Subcutaneous abdominal adipose tissue (tissue), 5 donors: Measurements from ENCODE around the gene HAPLN2.

ENCODE experiments used
- H3K27ac ChIP-seq: one replicate; pipeline ENCODE4 v1.7.0; 2013; ENCODE audit warnings: low read depth, mild to moderate bottlenecking, inconsistent platforms, low read length, moderate library complexity
- H3K27me3 ChIP-seq, 5 donors: one replicate each; pipeline ENCODE4 v1.7.0; 2013; ENCODE audit warnings: low read length in 5 of 5, inconsistent platforms in 1 of 5; ENCODE audit not compliant: control insufficient read depth in 5 of 5, insufficient read depth in 4 of 5
- H3K36me3 ChIP-seq, 5 donors: one replicate each; pipeline ENCODE4 v1.7.0; 2013; ENCODE audit warnings: low read length in 5 of 5; ENCODE audit not compliant: control insufficient read depth in 5 of 5, insufficient read depth in 5 of 5
- H3K4me1 ChIP-seq, 5 donors: one replicate each; pipeline ENCODE4 v1.7.0; 2013; ENCODE audit warnings: low read length in 5 of 5, mild to moderate bottlenecking in 3 of 5, moderate library complexity in 1 of 5; ENCODE audit not compliant: control insufficient read depth in 5 of 5, insufficient read depth in 5 of 5
- H3K4me3 ChIP-seq, 5 donors: one replicate each; pipeline ENCODE4 v1.7.0; 2013; ENCODE audit warnings: low read length in 5 of 5, low read depth in 1 of 5
- H3K9ac ChIP-seq, 5 donors: one replicate each; pipeline ENCODE4 v1.7.0; 2013; ENCODE audit warnings: low read length in 5 of 5, mild to moderate bottlenecking in 4 of 5, moderate library complexity in 3 of 5
- H3K9me3 ChIP-seq, 5 donors: one replicate each; pipeline ENCODE4 v1.7.0; 2013; ENCODE audit warnings: low read length in 5 of 5; ENCODE audit not compliant: control insufficient read depth in 5 of 5
- donor health status: healthy.
- donor health status: healthy.
- donor health status: healthy.
- donor health status: healthy.
- donor health status: healthy.

Gene HAPLN2

DNA sequence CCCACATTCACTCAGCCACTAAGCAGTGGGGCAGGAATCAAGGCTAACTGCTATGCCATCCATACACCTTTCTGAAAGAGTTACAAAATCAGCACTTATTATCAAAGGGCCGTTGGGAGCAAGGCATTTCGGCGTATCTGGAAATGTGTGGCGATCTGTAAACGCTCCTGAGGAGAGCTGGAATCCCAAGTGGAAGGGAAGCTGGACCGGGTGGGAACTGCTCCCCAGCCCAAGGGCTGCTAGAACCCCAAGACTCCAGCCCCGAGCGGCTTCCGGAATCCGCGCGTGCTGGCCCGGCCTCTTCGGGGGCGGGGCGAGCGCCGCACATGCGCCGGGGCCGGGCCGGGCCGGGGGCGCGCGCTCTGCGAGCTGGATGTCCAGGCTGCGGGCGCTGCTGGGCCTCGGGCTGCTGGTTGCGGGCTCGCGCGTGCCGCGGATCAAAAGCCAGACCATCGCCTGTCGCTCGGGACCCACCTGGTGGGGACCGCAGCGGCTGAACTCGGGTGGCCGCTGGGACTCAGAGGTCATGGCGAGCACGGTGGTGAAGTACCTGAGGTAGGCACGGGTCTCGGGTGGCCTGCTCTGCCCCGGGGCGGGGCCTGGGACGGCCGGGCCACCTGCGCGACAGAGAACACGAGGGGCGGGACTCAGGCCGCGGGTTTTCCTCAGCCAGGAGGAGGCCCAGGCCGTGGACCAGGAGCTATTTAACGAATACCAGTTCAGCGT is 27.6 kb upstream of the HAPLN2 start, which contains the start of gene NAXE:
Gene NAXE, plus strand, starts transcription at position 345 of the 726 bp plus-strand sequence. Its CDS starts 29 bp downstream, at position 374.
- H3K9ac ChIP-seq, result peak within 1 kb of the TSS; percentile 70 to 96 (median 92)
- peaks cover 5 to 37% (median 31%) of the 10 kb centered on the region in 5 donors for H3K36me3 ChIP-seq
- H3K27me3 ChIP-seq, result no peaks in the 10 kb centered on the region
- H3K4me1 ChIP-seq, result peaks cover 2 to 17% (median 14%) of the 10 kb centered on the region in 5 donors
- H3K9me3 ChIP-seq, result no peaks in the 10 kb centered on the region
- peak within 1 kb of the TSS; percentile 61 for H3K27ac ChIP-seq
- H3K4me3 ChIP-seq, result peak within 1 kb of the TSS; percentile 64 to 94 (median 83)

DNA sequence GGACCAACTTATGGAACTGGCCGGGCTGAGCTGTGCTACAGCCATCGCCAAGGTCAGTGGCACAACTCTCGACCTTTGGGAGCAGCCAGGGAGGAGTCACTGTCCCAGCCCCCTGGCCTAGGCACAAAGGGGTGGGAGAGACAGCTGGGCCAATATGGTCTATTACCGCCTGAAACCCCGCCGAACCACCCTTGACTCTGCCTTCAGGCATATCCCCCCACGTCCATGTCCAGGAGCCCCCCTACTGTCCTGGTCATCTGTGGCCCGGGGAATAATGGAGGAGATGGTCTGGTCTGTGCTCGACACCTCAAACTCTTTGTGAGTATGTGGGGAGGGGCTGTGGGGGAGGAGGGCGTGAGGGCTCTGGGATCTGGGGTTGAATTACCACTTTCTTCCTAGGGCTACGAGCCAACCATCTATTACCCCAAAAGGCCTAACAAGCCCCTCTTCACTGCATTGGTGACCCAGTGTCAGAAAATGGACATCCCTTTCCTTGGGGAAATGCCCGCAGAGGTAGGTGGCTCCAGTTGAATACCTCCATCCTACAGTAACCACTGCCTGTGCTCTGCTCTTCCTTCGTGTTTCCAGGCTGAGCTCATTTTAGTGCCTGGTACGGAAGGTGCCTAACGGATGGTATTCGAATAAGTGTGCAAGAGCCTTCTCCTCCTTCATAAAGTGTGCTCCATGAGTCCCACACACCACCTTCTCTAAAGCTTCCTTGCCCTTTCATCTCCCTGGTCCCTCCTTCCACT is 26.9 kb upstream of the HAPLN2 start:
- H3K9ac ChIP-seq, result peak overlapping the region; percentile 70 to 96 (median 92)
- H3K27ac ChIP-seq, result no peak overlapping the region
- H3K9me3 ChIP-seq, result no peaks in the 10 kb centered on the region
- no peaks in the 10 kb centered on the region for H3K27me3 ChIP-seq
- peak overlapping the region; percentile 64 to 94 (median 83) for H3K4me3 ChIP-seq
- peaks cover 2 to 17% (median 14%) of the 10 kb centered on the region in 5 donors for H3K4me1 ChIP-seq
- peaks cover 12 to 44% (median 39%) of the 10 kb centered on the region in 5 donors for H3K36me3 ChIP-seq

DNA sequence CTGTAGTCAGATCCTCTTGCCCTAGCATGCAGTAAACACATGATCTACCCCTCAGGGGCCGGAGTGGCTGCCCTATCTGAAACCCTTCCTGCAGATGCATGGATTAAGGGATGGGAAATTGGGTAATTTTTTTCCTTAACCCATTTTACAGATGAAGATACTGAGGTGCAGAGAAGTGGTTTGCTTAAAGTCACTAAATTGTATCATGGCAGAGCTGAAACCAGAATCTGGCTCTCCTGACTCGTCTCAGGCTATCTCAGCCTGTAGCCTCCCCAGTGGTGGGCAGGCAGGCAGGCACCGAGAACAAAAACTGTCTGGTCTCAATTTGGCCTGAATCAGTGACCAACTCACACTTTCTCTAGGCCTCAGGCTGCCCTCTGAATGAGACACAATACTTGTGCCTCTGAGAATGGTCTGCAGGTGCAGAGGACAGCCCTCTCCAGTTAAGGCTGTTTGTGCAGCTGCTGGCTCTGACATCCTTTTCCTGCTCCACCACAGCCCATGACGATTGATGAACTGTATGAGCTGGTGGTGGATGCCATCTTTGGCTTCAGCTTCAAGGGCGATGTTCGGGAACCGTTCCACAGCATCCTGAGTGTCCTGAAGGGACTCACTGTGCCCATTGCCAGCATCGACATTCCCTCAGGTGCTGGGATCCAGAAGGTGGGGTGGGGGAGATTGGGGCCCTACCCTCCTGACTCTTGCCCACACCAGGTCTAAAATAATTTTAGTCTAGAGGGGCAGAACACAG is 26.1 kb upstream of the HAPLN2 start:
- no peak overlapping the region for H3K9ac ChIP-seq
- no peak overlapping the region for H3K27ac ChIP-seq
- peaks cover 14 to 52% (median 42%) of the 10 kb centered on the region in 5 donors for H3K36me3 ChIP-seq

DNA sequence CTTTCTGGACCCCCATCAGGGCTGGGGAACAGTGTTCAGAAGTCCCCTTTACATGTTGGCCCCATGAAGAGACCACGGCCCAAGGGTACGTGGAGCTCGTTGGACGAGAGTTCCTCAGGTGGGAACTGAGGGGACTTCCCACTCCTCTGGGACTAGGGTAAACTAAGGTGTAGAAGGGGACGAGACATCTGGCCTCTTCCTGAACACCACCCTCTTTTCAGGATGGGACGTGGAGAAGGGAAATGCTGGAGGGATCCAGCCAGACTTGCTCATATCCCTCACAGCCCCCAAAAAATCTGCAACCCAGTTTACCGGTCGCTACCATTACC is 25.6 kb upstream of the HAPLN2 start:
- H3K4me1 ChIP-seq, result peaks cover 2 to 17% (median 14%) of the 10 kb centered on the region in 5 donors
- no peaks in the 10 kb centered on the region for H3K27me3 ChIP-seq
- H3K4me3 ChIP-seq, result no peak overlapping the region
- H3K27ac ChIP-seq, result no peak overlapping the region
- H3K9me3 ChIP-seq, result no peaks in the 10 kb centered on the region
- peaks cover 14 to 57% (median 45%) of the 10 kb centered on the region in 5 donors for H3K36me3 ChIP-seq
- H3K9ac ChIP-seq, result no peak overlapping the region

More for the DNA sequence above, 26.1 kb upstream of the HAPLN2 start:
- Histone ChIP-seq H3K27me3 (no peaks in the 10 kb centered on the region), H3K4me3 (no peak overlapping the region), H3K9me3 (no peaks in the 10 kb centered on the region), H3K4me1 (peaks cover 2 to 17% (median 14%) of the 10 kb centered on the region in 5 donors)

DNA sequence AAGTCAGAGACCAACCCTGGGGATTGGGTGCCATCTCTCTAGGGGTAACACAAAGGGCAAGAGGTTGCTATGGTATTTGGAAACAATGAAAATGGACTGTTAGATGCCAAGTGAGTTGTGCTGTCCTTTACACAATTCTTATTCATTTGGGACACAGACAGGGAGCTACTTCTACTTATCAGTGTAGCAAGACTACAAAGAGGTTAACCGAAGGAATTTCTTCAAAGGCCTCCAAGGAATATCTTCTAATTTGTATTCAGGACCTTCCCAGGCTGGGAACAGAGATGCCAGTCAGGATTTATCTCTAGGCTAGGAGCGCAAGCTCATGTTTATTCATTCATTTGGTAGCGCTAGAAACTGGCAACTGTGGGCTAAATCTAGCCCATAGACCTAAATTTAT is 25.0 kb upstream of the HAPLN2 start:
- Histone ChIP-seq H3K9ac (no peak overlapping the region), H3K36me3 (peaks cover 14 to 59% (median 45%) of the 10 kb centered on the region in 5 donors), H3K9me3 (no peaks in the 10 kb centered on the region), H3K4me1 (peaks cover 2 to 17% (median 14%) of the 10 kb centered on the region in 5 donors), H3K27ac (no peak overlapping the region), H3K27me3 (no peaks in the 10 kb centered on the region), H3K4me3 (no peak overlapping the region)

DNA sequence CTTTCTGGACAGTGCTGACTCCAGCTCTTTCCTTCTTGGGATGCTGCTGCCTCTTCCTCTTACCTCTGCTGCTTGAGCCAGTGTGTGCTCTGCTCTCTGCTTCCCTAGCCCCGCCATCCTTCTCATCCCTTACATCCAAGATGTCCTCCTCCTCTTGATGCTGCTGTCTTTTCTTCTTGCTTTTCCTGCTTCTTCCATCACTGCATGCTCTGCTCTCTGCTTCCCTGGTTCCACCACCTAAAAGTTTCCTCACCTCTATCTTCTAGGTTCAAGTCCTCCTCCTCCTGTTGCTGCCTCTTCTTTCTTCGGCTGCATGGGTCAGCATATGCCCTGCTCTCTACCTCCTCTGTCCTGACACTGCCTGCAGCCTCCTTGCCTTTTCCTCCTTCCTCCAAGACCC is 24.2 kb upstream of the HAPLN2 start:
- Histone ChIP-seq H3K36me3 (peaks cover 14 to 59% (median 45%) of the 10 kb centered on the region in 5 donors), H3K27ac (no peak overlapping the region), H3K9ac (no peak overlapping the region), H3K27me3 (no peaks in the 10 kb centered on the region), H3K4me1 (peaks cover 2 to 17% (median 14%) of the 10 kb centered on the region in 5 donors), H3K4me3 (no peak overlapping the region), H3K9me3 (no peaks in the 10 kb centered on the region)

DNA sequence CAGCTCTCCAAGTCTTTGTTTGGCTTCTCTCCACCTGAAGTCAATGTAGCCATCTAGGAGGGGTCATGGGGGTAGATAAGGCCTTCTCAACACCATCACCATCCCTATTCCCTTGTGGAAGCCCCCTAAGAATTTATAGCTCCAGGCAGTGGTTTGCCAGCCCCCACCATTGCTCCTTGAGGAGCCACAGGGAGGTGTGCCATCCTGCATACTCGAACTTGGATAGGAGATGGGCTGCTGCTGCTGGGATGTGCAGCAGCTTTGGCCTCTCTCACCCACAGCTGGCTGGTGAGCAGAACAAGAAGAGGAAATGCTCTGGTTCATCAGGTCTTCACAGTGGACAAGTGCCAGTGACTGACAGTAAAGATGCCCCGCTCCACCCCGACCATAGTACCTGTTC is 22.8 kb upstream of the HAPLN2 start:
- H3K36me3 ChIP-seq, result peaks cover 14 to 59% (median 45%) of the 10 kb centered on the region in 5 donors
- no peak overlapping the region for H3K4me3 ChIP-seq
- H3K27me3 ChIP-seq, result no peaks in the 10 kb centered on the region
- no peak overlapping the region for H3K27ac ChIP-seq
- H3K9me3 ChIP-seq, result no peaks in the 10 kb centered on the region
- H3K9ac ChIP-seq, result no peak overlapping the region
- H3K4me1 ChIP-seq, result peaks cover 0 to 22% (median 19%) of the 10 kb centered on the region in 5 donors

DNA sequence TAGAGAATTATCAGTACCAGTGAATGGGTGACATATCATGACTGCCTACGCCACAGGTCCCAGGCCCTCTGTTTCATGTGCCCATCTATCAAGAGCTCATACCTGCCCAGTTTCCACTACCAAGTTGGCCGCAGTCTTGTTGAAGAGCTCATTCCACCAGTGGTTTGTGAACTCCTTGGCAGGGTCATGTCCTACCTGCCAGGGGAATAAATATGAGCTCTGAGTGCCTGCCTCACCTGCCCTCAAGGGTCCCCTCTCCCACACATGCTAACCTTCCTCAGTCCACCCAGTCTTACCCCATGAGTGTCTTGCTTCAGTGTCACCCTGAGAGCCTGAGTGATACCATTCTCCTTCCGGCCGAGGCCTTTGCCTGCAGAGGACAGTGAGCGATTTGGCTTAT is 21.1 kb upstream of the HAPLN2 start:
- Histone ChIP-seq H3K9me3 (no peaks in the 10 kb centered on the region), H3K27me3 (no peaks in the 10 kb centered on the region), H3K9ac (no peak overlapping the region), H3K27ac (no peak overlapping the region), H3K36me3 (peaks cover 14 to 57% (median 45%) of the 10 kb centered on the region in 5 donors), H3K4me3 (no peak overlapping the region), H3K4me1 (peaks cover 2 to 23% (median 20%) of the 10 kb centered on the region in 5 donors)

DNA sequence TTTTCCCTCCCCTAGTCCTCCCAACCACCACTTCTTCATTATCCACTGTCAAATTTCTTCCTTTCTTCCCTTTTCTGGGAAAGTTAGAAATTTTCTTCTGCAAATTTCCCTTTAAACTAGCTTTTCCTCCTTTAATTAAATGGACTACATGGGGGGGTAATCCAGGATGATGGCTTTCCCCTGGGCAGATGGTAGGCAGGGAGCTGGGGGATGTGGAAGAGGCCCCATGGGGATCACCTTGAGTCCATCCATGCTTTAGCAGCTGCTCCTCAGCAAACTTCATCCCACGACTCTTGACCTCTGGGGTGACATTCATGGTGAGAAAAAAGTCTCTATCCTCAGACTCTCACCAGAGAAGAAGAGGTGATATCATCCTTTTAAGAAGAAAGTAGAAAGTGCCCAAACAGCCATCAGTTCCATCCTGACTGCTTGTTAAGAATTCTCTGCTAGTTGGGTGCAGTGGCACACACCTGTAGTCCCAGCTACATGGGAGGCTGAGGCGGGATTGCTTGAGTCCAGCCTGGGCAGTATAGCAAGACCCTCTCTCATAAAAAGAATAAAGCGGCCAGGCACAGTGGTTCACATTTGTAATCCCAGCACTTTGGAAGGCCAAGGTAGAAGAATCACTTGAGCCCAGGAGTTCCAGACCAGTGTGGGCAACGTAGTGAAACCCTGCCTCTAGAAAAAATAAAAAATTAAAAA is 20.3 kb upstream of the HAPLN2 start:
- Histone ChIP-seq H3K4me3 (no peak overlapping the region), H3K9ac (no peak overlapping the region), H3K36me3 (peaks cover 14 to 49% (median 43%) of the 10 kb centered on the region in 5 donors), H3K9me3 (no peaks in the 10 kb centered on the region), H3K27ac (no peak overlapping the region), H3K4me1 (peaks cover 2 to 23% (median 20%) of the 10 kb centered on the region in 5 donors), H3K27me3 (no peaks in the 10 kb centered on the region)
